Measurements from ENCODE around the gene RBM23.

The RBM23 gene

GRCh38 chr14:22886500-22887259 is 32.3 kb downstream of the RBM23 start:
- no peaks in the 10 kb centered on the region for H3K36me3 ChIP-seq (ENCODE audit: insufficient read depth, low read length)
- peaks cover 12% of the 10 kb centered on the region for H3F3A ChIP-seq (ENCODE audit: insufficient read depth, low read length)
- H3K27me3 ChIP-seq (ENCODE audit: insufficient read depth, low read length), result 0 out of 2 replicates have a peak, but pooled peaks cover 6% of the 10 kb centered on the region
- H3K9ac ChIP-seq (ENCODE audit: low read length), result peak overlapping the region; percentile 30; the same call in 1 of the 2 replicates
- H3K4me3 ChIP-seq (ENCODE audit: low read depth, low read length, poor library complexity, severe bottlenecking), result peak overlapping the region; percentile 39
- TF ChIP-seq EZH2 (IDR thresholded peaks at IDR 0.05; ENCODE audit: borderline replicate concordance, low read length) (no peak), CTCF (IDR thresholded peaks at IDR 0.05; ENCODE audit: low read length) (peak; percentile 33)
- H3K4me1 ChIP-seq (ENCODE audit: insufficient read depth, low read length, severe bottlenecking), result peaks cover 39% of the 10 kb centered on the region
- H3K9me2 ChIP-seq (ENCODE audit: low read depth, low read length), result no peaks in the 10 kb centered on the region
- no peaks in the 10 kb centered on the region for H4K20me1 ChIP-seq (ENCODE audit: insufficient read depth, low read length)
- peak overlapping the region; percentile 43 for H3K4me2 ChIP-seq (ENCODE audit: low read length)
- peak overlapping the region; percentile 83 for H3K27ac ChIP-seq (ENCODE audit: low read depth, low read length, poor library complexity, severe bottlenecking)
- H3K79me2 ChIP-seq (ENCODE audit: insufficient read depth, low read length), result no peaks in the 10 kb centered on the region
- H3K9me3 ChIP-seq (ENCODE audit: low read length), result no peaks in the 10 kb centered on the region
- H2AFZ ChIP-seq (ENCODE audit: low read length), result no peak overlapping the region

DNA sequence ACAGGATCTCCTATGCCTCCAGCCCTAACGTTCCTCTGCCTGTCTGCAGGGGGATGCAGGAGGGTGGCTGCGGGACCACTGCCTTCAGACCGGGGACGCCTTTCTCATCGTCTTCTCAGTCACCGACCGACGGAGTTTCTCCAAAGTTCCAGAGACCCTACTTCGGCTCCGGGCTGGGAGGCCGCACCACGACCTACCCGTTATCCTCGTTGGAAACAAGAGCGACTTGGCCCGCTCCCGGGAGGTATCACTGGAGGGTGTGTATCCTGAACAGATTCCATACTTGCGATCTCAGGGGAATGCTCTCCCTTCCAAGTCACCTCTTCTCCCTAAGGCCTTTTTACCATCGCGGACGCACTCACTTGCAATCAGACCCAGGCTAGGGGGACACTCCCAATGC is 33.0 kb downstream of the RBM23 start:
- TF ChIP-seq EZH2 (IDR thresholded peaks at IDR 0.05; ENCODE audit: borderline replicate concordance, low read length) (no peak), CTCF (IDR thresholded peaks at IDR 0.05; ENCODE audit: low read length) (no peak)
- Histone ChIP-seq H3K27ac (ENCODE audit: low read depth, low read length, poor library complexity, severe bottlenecking) (no peak overlapping the region), H3K4me3 (ENCODE audit: low read depth, low read length, poor library complexity, severe bottlenecking) (peak overlapping the region; percentile 39), H2AFZ (ENCODE audit: low read length) (no peak overlapping the region), H3K9ac (ENCODE audit: low read length) (no peak overlapping the region), H3K9me3 (ENCODE audit: low read length) (no peaks in the 10 kb centered on the region), H3K27me3 (ENCODE audit: insufficient read depth, low read length) (0 out of 2 replicates have a peak, but pooled peaks cover 6% of the 10 kb centered on the region), H3K36me3 (ENCODE audit: insufficient read depth, low read length) (no peaks in the 10 kb centered on the region), H3K4me2 (ENCODE audit: low read length) (peak overlapping the region; percentile 43), H3K9me2 (ENCODE audit: low read depth, low read length) (no peaks in the 10 kb centered on the region), H3K79me2 (ENCODE audit: insufficient read depth, low read length) (no peaks in the 10 kb centered on the region), H3K4me1 (ENCODE audit: insufficient read depth, low read length, severe bottlenecking) (peaks cover 39% of the 10 kb centered on the region), H4K20me1 (ENCODE audit: insufficient read depth, low read length) (no peaks in the 10 kb centered on the region), H3F3A (ENCODE audit: insufficient read depth, low read length) (peaks cover 12% of the 10 kb centered on the region)

DNA sequence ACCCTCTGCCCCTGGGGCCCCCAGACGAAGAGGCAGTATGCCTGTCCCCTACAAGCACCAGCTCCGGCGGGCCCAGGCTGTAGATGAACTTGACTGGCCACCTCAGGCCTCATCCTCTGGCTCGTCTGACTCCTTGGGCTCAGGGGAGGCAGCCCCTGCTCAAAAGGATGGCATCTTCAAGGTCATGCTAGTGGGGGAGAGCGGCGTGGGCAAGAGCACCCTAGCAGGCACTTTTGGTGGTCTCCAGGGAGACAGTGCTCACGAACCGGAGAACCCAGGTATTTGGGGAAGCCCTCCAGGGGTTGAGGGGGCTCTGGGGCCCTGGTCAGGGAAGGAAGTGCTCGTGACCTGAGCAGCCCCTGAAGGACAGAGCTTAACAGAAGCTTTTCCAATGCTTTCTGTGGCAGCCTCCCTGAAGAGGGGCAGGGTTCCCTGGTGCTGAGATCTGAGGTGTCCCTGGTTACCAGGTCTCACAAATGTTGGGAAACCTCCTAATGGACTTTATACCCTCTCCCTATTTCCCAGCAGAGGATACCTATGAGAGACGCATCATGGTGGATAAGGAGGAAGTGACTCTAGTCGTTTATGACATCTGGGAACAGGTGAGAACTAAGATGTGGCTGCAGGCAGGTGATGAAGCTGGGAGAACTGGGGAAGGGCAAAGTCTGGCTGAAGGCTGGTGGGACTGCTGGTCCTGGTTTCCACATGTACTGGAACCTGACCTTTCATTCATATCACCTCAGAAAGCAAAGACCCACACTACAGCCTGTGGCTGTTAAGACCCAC is 34.0 kb downstream of the RBM23 start:
- Histone ChIP-seq H3F3A (ENCODE audit: insufficient read depth, low read length) (peaks cover 12% of the 10 kb centered on the region), H3K9me3 (ENCODE audit: low read length) (no peaks in the 10 kb centered on the region), H3K79me2 (ENCODE audit: insufficient read depth, low read length) (no peaks in the 10 kb centered on the region), H3K36me3 (ENCODE audit: insufficient read depth, low read length) (no peaks in the 10 kb centered on the region), H3K9ac (ENCODE audit: low read length) (no peak overlapping the region), H3K9me2 (ENCODE audit: low read depth, low read length) (no peaks in the 10 kb centered on the region), H2AFZ (ENCODE audit: low read length) (no peak overlapping the region), H3K4me2 (ENCODE audit: low read length) (no peak overlapping the region), H3K27ac (ENCODE audit: low read depth, low read length, poor library complexity, severe bottlenecking) (no peak overlapping the region), H4K20me1 (ENCODE audit: insufficient read depth, low read length) (no peaks in the 10 kb centered on the region), H3K4me1 (ENCODE audit: insufficient read depth, low read length, severe bottlenecking) (peaks cover 39% of the 10 kb centered on the region), H3K27me3 (ENCODE audit: insufficient read depth, low read length) (0 out of 2 replicates have a peak, but pooled peaks cover 6% of the 10 kb centered on the region), H3K4me3 (ENCODE audit: low read depth, low read length, poor library complexity, severe bottlenecking) (no peak overlapping the region)
- TF ChIP-seq CTCF (IDR thresholded peaks at IDR 0.05; ENCODE audit: low read length) (no peak), EZH2 (IDR thresholded peaks at IDR 0.05; ENCODE audit: borderline replicate concordance, low read length) (no peak)
